ENCODE measurements around the gene MAGI3.

DNA sequence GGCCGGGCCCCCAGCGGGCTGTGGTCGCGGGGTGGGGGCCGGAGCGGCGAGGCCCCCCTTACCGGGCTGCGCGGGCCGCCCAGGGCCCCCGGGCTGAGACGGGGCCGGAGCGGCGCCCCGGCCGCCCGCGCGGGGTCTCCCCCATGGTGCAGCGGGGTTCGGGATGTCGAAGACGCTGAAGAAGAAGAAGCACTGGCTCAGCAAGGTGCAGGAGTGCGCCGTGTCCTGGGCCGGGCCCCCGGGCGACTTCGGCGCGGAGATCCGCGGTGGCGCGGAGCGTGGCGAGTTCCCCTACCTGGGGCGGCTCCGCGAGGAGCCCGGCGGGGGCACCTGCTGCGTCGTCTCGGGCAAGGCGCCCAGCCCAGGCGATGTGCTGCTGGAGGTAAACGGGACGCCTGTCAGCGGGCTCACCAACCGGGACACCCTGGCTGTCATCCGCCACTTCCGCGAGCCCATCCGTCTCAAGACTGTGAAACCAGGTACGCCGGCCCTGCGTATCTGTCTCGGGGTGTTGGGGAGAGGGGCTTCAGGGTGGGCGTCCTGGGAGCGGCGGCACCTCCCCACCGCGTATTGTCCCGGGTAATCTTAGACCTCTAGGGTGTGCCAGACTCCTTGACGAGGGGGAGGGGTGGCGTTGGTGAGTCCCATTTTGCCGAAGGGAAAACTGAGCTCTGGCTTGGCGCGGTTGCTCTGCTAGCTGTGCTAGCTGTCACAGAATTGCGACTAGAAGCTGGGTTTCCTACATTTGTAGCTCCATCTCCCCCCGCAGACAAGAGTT lies 745 bp downstream of the MAGI3 start:
- TF ChIP-seq POLR2A (IDR thresholded peaks at IDR 0.05; ENCODE audit: low read length) (no peak), GATA1 (IDR thresholded peaks at IDR 0.05; ENCODE audit: low read depth, low read length) (no peak)

Data from erythroblast (primary cell).